Superior temporal gyrus (tissue), 1 donor: Measurements from ENCODE around the gene KNCN.

Experiments used
- DNase-seq: peaks from one replicate; pipeline ENCODE4 v3.0.0-alpha.2; 2016; ENCODE audit errors: extremely low spot score

The KNCN gene

GRCh38 chr1:46544561-46545240 lies 6.7 kb downstream of the KNCN start:
- no peak for DNase-seq

DNA sequence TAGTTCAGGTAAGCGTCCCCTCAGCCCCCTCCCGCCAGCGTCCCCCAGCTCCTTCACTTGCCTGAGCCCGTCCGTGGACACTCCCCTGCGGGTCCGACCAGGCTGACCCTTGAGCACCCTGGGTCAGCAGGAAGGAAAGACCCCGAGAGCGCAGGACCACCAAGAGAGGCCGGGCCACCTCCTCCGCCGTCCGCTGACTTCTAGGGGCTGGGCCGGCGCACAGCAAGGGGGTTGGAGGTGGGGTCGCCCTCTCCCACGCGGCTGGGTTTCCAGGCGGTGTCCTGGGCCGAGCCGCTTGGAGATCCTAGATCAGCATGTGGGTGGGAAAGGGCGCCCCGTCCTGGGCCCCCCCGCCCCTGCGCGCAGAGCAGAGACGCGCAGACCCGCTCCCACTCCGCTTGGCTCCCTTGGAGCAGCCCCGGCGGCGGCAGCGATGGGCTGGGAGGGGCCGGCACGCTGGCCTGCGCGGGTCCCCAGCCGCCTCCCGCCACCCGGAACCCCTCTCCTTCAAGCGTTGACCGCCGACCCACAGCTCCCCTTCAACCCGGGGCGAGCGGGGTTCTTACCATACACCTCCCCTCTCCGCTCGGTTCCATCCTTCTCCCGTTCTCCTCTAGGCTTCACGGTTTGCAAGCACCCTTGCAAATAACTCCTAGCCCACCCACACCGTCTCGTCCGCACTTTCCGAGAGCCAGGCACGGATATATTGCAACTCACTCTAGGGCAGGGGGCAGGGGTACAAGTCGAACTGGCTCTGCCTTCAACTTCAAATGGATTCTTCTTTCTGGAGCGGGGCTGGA lies 7.5 kb downstream of the KNCN start:
- no peak for DNase-seq

- no peak for DNase-seq
These were observed 8.1 kb downstream of the KNCN start for GRCh38 chr1:46543382-46543760.

GRCh38 chr1:46539972-46540371 lies 11.5 kb downstream of the KNCN start:
- peak; percentile 59 for DNase-seq

GRCh38 chr1:46538147-46538546 lies 13.3 kb downstream of the KNCN start:
- no peak for DNase-seq

DNA sequence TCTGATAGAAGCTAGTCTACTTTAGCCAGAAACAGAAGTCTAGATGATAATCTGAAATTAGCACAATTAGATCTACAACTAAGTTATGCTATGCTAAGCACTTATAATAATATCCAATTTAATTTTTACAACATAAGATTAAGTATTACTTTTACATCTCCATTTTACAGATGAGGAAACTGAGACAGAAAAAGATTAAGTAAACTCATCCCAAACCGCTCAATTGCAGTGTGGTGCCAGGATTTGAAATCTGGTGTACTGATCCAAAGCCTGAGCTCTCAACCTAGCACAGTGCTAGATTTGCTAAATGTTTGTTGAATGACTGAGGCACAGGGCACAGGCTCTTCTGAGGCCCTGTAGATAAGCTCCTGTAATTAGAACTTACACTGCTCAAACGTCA lies 13.8 kb downstream of the KNCN start:
- DNase-seq, result no peak

DNA sequence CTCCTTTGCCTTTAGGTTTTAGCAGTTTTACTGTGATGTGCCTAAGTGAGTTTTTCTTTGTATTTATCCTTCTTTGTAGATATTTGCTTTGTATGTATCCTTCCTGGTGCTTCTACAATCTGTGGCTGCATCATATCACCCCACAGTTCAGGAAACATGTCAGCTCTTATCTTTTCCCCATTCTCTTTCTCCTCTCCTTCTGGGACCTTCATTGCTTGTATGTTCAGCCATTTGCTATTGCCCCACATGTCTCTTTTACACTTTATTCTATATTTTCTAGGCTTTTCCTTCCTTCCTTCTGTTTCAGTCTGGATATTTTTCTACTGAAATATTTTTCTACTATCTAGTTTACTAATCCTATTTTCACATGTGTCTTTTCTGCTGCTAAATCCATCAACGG lies 14.9 kb downstream of the KNCN start:
- DNase-seq, result no peak

DNA sequence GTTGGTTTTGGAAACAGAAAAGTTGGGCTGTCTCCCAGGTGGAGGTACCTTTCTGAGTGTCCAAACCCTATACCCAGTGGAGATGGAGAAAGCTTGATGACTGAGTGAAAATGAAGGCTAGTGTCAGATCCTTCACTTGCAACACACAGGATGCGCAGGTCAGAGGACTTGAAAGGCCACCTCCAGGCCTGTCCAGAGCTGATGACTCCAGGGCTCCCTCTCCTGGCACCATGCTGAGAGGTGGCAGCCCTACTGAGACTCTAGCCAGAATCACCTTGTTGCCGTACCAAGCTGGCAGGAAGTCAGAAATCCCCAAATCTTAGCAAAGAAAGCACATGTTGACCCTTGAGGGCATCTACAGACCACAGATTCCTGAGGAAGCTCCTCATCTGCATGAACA lies 16.4 kb downstream of the KNCN start:
- no peak for DNase-seq

- peak; percentile 22 for DNase-seq
These were observed 18.1 kb downstream of the KNCN start for GRCh38 chr1:46533179-46533864.

DNA sequence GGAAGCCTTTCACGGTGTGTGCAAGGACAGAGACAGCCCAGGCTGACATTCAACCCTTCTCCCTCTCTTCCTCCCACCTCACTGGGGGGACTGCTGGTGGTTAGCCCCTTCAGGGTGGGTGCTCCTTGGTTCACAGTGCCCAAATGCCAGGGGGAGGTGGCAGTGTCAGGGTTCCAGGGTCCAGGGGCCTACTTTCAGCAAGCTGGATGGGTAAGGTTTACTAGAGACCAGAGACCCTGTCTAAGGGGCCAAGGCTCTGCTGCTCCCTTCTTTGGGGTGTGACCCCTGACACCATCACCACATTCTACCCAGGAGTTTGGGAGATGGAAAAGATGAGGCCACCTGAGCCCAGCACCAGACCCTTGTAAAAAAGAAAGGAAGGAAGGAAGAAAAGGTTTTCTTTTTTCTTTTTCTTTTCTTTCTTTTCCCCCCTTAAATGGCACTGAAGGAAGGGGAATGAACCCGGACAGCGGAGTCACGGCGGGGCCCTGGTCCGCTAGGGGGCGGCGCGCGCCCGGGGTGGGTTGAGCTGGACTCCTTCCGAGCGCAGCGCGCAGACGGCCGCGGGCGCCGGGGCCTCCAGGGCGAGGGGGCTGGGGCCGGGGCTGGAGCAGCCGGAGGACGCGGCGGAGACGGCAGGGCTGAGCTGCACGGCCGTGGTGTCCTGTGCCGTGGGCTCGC lies 18.8 kb downstream of the KNCN start:
- DNase-seq, result peak; percentile 38

- no peak for DNase-seq
These were observed 19.4 kb downstream of the KNCN start for GRCh38 chr1:46532095-46532494.

DNA sequence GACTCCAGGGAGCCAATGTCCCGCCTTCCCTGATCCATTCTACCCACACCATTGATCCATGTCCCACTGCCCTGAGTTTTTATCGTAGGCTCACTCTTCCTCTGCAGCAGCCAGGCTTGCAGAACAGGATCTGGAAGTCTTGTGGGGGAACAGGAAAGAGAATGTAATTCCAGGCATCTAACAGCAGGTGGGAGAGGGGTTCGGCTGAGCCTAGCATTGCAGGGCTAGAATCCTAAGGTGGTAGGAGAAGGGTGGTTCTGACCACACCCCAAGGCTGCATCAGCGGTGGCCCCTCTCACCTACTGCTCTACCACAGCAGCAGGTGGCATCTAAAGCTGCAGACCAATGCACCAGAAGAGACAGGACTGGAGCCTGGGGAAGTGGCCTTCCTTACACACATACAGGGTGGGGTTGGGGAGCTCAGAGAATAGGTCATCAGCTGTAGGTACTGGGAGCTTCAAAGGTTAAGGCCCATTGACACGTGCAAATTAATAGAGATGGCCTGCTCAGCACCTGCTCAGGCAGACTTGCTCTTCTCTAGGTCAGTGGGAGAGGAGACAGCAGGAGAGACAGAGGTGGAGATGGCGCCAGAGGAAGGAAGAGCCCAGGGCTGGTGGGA lies 20.5 kb downstream of the KNCN start:
- DNase-seq, result no peak

DNA sequence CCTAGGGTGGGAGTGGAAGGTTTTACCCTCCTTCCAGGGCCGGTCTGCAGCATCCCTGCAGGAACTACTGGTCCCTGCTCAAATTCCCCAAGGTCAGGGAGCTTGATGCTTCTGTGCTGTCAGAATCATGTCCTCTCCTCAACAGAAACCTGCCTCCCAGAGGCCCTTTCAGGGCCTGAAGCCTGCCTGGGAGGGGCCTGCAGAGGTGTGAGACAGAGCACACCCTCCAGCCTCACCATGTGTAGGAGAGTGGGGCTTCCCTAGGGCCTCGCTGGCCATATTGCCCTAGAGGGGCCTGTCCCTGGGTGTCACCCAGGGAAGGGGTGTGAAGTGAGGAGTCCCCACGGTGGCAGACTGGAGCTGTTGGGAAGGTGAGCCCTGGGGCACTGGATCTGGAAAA lies 21.1 kb downstream of the KNCN start:
- no peak for DNase-seq

GRCh38 chr1:46529031-46529630 lies 22.3 kb downstream of the KNCN start:
- no peak for DNase-seq

DNA sequence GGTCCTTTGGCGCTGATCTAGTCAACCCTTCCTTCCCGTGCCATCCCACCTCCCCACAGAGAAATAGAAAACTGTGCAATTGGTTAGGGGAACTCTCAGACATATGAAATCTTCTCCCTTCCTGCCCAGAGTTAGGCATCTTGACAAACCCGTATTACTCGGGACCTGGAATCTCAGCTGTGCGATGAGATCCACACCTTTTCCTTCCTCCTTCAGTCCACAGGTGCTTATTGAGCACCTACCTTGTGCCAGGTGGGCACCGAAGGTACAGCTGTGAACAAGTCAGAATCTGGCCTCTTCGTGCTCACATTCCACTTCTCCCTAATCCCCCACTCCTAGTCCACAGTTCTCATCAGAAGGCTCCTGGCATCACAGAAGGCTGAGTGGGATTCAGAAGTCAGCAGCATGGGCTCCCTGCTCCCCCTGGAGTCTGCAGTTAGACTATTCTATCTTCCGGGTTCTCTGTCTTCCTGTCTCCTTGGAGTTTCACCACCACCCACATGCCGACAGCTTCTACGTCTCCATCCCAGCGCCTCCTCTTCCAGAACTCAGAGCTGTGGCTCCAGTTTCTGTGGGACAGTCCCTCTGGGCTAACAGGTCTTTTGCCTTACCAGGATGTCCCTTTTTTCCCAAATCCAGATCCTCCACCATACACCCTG lies 23.0 kb downstream of the KNCN start:
- peak; percentile 52 for DNase-seq

DNA sequence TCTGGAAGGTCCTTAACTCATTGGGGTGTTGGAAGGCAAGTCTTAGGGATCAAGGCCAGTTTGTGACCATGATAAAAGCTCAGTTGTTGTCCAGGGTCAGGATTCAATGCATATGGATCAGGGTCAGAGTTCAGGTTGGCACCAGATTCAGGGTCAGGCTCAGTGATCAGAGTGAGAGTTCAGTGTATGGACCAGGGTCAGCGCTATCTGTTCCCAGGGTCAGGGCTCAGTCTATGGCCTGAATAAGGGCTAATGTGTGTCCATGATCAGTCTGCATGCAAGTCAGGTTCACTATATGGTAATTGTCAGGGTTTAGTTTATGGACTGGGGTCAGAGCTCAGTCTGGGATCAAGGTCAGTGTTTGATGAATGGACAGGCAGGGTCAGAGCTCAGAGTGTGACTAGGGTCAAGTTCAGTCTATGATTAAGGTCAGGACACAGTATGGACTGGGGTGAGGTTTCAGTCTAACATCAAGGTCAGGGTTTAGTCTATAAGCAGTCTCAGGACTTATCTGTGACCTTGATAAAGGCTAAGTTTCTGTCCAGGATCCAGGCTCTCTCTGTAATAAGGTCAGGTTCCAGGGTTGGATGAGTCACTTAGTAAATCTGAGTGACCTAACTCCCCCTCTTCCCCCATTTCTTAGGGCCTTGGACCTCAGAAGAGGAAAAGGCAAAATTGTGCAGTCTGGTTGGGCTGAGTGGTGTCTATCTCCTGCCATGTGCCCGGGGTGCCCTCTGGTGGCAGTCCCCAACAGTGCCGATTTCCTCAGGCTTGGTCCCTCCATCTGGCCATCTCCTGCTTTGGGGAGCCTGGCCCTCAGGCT lies 23.8 kb downstream of the KNCN start:
- DNase-seq, result peak; percentile 92

DNA sequence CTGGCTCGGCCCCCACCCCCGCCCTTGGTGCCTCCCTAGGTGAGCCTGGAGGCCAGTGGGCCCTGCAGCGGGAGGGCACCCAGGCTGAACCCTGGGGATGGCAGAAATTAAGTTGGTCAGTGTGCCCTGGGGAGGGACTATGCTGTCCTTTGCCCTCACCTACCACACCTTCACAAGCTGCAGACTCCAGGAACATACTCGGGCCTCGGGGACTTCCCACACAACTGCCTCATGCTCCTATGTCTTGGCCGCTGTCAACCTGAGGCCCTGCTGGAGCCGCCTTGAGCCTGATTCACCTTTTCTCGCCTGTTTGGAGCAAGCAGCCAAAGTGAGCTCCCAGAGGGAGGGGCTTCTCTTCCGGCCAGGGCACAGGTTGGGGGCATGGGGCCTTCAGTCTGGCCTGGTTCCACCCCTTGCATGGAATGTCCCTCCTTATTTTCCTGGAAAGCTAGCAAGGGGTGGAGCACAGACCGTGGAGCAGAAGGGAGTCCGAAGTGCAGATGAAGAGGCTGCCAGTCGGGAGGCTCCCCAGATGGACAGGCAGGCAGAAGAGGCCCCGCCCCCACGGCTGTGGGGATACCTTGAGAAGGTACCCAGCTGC lies 24.7 kb downstream of the KNCN start:
- DNase-seq, result no peak

DNA sequence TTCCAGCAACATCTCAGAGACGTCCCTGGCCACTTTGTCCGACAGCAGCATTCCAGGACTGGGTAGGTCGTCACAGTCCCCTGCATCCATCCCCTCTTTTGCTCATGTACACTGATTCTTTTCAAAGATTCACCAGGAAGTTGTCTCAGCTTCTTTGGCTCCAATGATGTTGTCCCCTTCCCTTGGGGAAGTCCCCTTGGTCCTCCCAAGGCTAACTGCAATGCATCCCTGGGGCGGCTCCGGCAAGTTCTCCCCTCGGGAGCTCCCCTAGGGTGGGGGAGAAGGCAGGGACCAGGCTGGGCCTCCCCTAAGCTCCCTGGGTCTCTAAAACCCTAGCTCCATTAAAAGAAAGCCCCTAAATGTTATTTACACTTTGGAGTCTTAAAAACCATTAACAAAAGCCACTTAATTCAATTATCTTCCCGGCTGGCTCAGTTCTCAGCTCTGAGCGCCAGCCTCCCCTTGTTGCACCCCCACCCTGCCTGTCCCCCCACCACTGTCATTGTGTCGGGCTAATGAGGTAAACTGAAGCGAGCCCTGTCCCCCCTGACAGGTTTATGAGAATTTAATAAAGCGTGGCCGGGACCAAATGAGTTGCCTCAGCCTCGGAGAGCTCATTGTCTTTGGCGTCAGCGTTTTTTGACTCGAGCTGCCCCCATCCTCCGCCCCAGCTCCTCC lies 25.3 kb downstream of the KNCN start:
- no peak for DNase-seq
